ENCODE data around the gene CALD1.

Gene CALD1

DNA sequence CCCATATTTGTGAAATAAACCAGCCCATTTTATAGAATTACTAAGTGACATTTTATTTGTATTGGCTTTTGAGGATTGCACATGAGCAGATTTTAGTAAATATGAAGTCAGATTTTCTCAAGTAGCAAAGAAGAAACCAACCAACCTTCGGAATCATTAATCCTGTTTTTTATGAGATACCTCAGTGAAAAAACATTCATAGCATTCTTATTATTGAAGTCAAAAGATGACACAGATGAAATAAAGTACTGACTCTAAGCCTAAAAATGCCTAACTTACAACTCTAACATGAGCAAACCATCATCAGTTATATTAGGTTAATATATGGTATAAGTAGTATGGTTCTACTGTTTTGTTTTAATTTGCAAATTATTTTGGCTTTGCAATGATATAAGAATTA is 147.0 kb downstream of the CALD1 start:
- no peak for DNase-seq (ENCODE audit: low read depth in 2 of 2)

- DNase-seq (ENCODE audit: low read depth in 2 of 2) = no peak
Measured at GRCh38 chr7:134927076-134927475, 147.6 kb downstream of the CALD1 start.

DNA sequence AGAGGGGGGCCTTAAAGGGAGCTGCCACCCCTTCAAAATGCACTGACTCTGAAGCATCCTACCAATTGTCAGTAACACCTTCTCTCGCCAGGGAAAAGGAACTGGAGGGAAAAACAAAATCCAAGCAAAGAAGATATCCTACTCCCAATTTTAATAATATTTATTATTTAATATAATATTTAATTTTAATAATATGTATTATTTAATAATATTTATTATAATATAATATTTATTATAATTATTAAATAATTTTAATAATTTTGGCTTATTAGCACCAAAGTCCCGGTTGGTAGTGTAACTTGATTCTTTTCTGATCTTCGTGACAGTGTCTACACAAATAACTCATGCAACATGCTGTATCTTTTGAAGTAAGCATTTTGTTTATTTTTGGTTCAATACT is 148.3 kb downstream of the CALD1 start:
- DNase-seq (ENCODE audit: low read depth in 2 of 2) = no peak

- no peak for DNase-seq (ENCODE audit: low read depth in 2 of 2)
Measured at GRCh38 chr7:134928554-134928953, 149.1 kb downstream of the CALD1 start.

- DNase-seq (ENCODE audit: low read depth in 2 of 2) = no peak
Measured at GRCh38 chr7:134931487-134931886, 152.1 kb downstream of the CALD1 start.

- DNase-seq (ENCODE audit: low read depth in 2 of 2) = no peak
Measured at GRCh38 chr7:134932707-134933370, 153.4 kb downstream of the CALD1 start.

GRCh38 chr7:134933460-134934068 is 154.1 kb downstream of the CALD1 start:
- DNase-seq (ENCODE audit: low read depth in 2 of 2) = no peak

GRCh38 chr7:134935701-134936100 is 156.3 kb downstream of the CALD1 start:
- DNase-seq (ENCODE audit: low read depth in 2 of 2) = no peak

GRCh38 chr7:134936893-134937510 is 157.6 kb downstream of the CALD1 start:
- DNase-seq (ENCODE audit: low read depth in 2 of 2) = no peak

DNA sequence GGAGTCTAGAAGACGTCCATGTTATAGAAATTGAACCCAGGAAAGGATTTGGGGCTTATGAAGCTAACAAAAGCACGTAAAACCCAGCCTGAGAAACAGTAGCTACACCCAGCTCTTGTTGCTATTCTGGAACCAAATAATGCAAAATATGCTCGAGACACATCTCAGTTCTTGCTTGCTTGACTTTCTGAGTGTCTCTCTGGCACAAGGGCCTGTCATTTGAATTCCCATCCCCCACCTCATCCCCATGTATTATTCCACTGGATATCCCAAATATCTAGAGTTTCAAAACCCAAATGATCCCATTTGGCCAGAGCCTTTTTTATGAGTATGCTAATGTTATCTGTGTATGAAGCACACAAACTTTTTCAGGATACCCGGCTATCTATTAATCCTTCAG is 158.7 kb downstream of the CALD1 start:
- DNase-seq (ENCODE audit: low read depth in 2 of 2) = no peak

- no peak for DNase-seq (ENCODE audit: low read depth in 2 of 2)
Measured at GRCh38 chr7:134939136-134939535, 159.7 kb downstream of the CALD1 start.

DNA sequence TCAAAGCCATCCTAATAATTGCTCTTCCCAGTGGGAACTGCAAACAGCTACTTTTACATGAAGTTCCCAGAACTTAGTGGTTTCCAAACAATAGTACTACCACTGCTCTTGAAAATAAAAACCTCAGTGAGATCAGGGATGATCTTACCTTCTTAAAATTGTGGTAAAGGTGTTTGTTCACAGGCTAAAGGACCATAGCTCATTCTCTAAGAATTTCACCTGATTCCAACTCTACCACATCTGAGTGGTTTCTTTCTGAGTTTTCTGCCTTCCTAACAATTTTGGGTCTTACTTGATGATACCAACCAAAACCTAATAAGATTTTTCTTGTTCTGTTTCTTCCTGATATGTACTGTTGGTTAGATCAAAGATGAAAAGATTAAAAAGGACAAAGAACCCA is 161.3 kb downstream of the CALD1 start:
- DNase-seq (ENCODE audit: low read depth in 2 of 2) = no peak

GRCh38 chr7:134941185-134941900 is 161.9 kb downstream of the CALD1 start:
- no peak for DNase-seq (ENCODE audit: low read depth in 2 of 2)

- no peak for DNase-seq (ENCODE audit: low read depth in 2 of 2)
Measured at GRCh38 chr7:134941952-134942351, 162.5 kb downstream of the CALD1 start.

GRCh38 chr7:134942690-134943466 is 163.4 kb downstream of the CALD1 start:
- DNase-seq (ENCODE audit: low read depth in 2 of 2) = no peak

DNA sequence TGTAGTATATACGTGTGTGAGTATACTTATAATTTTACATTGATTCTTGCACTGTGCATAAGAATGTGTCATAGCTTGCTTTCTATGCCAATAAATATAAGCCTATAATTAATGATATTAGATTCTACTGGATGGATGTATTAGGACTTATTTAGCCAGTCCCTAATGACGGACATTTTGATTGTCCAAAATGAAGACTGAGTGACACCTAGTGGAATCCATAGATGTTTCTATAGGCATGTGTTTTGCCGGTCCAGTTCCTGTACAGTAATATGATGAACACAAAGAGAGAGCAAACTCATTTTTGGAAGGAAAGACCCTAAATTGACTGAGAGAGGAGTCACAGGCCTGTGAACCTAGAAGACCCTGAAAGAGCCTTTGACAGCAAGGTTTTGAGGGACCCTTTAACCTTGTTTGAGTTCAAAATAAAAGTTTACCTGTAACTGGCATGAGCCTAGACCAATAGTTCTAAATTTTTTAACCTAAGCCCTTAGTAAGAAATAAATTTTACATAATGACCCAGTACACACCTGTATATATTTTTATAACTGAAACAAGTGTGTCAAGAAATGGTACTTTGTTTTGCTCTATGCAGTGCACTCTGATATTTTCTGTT is 164.5 kb downstream of the CALD1 start:
- DNase-seq (ENCODE audit: low read depth in 2 of 2) = no peak

- no peak for DNase-seq (ENCODE audit: low read depth in 2 of 2)
Measured at GRCh38 chr7:134945691-134946090, 166.3 kb downstream of the CALD1 start.

DNA sequence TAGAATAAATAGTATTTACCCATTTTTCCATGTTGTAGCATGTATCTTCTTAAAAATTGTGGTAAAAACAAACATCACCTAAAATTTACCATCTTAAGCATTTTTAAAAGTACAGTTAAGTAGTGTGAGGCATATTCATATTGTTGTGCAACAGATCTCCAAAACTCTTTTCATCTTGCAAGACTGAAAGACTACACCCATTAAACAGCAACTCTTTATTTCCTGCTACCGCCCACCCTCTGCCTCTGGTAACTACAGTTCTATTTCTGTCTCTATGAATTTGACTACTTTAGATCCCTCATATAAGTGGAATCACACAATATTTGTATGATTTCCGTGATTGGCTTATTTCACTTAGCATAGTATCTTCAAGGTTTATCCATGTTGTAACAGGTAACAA is 166.8 kb downstream of the CALD1 start:
- no peak for DNase-seq (ENCODE audit: low read depth in 2 of 2)

GRCh38 chr7:134947329-134947728 is 167.9 kb downstream of the CALD1 start:
- no peak for DNase-seq (ENCODE audit: low read depth in 2 of 2)

GRCh38 chr7:134947831-134948230 is 168.4 kb downstream of the CALD1 start:
- no peak for DNase-seq (ENCODE audit: low read depth in 2 of 2)

- no peak for DNase-seq (ENCODE audit: low read depth in 2 of 2)
Measured at GRCh38 chr7:134948246-134948645, 168.8 kb downstream of the CALD1 start.

Data from activated CD4-positive, alpha-beta T cell treated with anti-CD3 and anti-CD28 coated beads for 24 hours (primary cell).